DND-41 (cell line): ENCODE data around the gene GRIK2.

ENCODE experiments used
- ATAC-seq: fragments of 200-7000 bp; cut with Tn5 transposase; 3 replicates; pipeline ENCODE4 v1.9.1; 2021; ENCODE audit warnings: low read depth; ENCODE audit not compliant: insufficient read depth
- DNase-seq: peaks from one replicate; pipeline ENCODE4 v3.0.0-alpha.2; 2020
- H2AFZ ChIP-seq: 2 replicates; pipeline ENCODE4 v1.6.0; 2012; ENCODE audit warnings: low read depth, low read length
- H3K27ac ChIP-seq: 2 replicates; pipeline ENCODE4 v1.5.1; 2012; ENCODE audit warnings: low read length, inconsistent platforms
- H3K27me3 ChIP-seq: fragments of 200-600 bp; sonication (generic); 2 replicates; pipeline ENCODE4 v1.6.0; 2012; ENCODE audit warnings: low read length, mild to moderate bottlenecking, inconsistent platforms; ENCODE audit not compliant: insufficient read depth, poor library complexity
- H3K36me3 ChIP-seq: 2 replicates; pipeline ENCODE4 v1.5.1; 2012; ENCODE audit warnings: low read length, inconsistent platforms; ENCODE audit not compliant: insufficient read depth
- H3K4me1 ChIP-seq: 2 replicates; pipeline ENCODE4 v1.5.1; 2012; ENCODE audit warnings: mild to moderate bottlenecking, low read length; ENCODE audit not compliant: insufficient read depth
- H3K4me2 ChIP-seq: 2 replicates; pipeline ENCODE4 v1.6.0; 2012; ENCODE audit warnings: mild to moderate bottlenecking, moderate library complexity, low read length, inconsistent platforms; ENCODE audit not compliant: insufficient read depth
- H3K4me3 ChIP-seq, 2 experiments: fragments of 200-600 bp in 1 of 2; shearing (Covaris generic) in 1 of 2; 2 replicates each; pipeline ENCODE4 v1.5.1; 2012 to 2016; ENCODE audit warnings: inconsistent platforms in 2 of 2, low read length in 2 of 2, mild to moderate bottlenecking in 2 of 2, low read depth in 1 of 2, moderate library complexity in 1 of 2
- H3K79me2 ChIP-seq: 2 replicates; pipeline ENCODE4 v1.6.0; 2012; ENCODE audit warnings: low read length, inconsistent platforms; ENCODE audit not compliant: insufficient read depth
- H3K9ac ChIP-seq: 2 replicates; pipeline ENCODE4 v1.6.0; 2012; ENCODE audit warnings: low read depth, mild to moderate bottlenecking, inconsistent platforms, low read length, moderate library complexity
- H3K9me3 ChIP-seq: 2 replicates; pipeline ENCODE4 v1.5.1; 2012; ENCODE audit warnings: low read length, moderate library complexity, mild to moderate bottlenecking, inconsistent platforms; ENCODE audit not compliant: insufficient read depth, severe bottlenecking
- H4K20me1 ChIP-seq: 2 replicates; pipeline ENCODE4 v1.6.0; 2012; ENCODE audit warnings: low read length; ENCODE audit not compliant: insufficient read depth
- EZH2 ChIP-seq: IDR thresholded peaks from 3 replicates; pipeline ENCODE4 v1.6.1; 2012; ENCODE audit warnings: borderline replicate concordance, low read depth, mild to moderate bottlenecking, moderate library complexity, low read length, inconsistent platforms; ENCODE audit not compliant: severe bottlenecking
- TF ChIP-seq, protein P1 (sequence below): IDR thresholded peaks from 2 replicates; pipeline ENCODE4 v1.5.1; 2012; ENCODE audit warnings: borderline replicate concordance, low read length, moderate library complexity, mild to moderate bottlenecking; ENCODE audit not compliant: poor library complexity, severe bottlenecking; ENCODE audit errors: extremely low read depth

GRIK2 gene

DNA sequence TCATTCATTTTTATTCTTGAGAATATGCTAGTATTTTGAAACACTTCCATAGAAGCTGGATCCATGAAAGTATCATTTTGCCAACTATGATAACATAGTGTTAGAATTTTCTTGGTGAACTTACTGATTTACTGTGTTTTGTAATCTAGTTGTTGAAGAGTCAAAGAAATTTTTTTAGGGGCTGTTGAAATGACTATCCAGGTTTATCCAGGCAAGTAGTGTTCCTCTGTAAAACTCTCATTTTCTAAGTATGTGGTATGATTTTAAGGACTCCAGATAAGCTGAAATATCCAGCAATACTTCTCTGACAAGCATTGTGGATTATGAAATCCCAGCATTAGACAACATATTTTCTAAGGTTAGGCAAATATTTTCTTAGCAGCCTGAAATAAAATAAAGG is 95.9 kb downstream of the GRIK2 start:
- H4K20me1 ChIP-seq: no peaks in the 10 kb centered on the region
- no peaks in the 10 kb centered on the region for H3K4me1 ChIP-seq
- no peak overlapping the region for H3K4me3 ChIP-seq
- no peaks in the 10 kb centered on the region for H3K36me3 ChIP-seq
- no peak for ATAC-seq
- DNase-seq: no peak
- no peak overlapping the region for H2AFZ ChIP-seq
- no peak for TF ChIP-seq EZH2
- TF ChIP-seq, protein P1, sequence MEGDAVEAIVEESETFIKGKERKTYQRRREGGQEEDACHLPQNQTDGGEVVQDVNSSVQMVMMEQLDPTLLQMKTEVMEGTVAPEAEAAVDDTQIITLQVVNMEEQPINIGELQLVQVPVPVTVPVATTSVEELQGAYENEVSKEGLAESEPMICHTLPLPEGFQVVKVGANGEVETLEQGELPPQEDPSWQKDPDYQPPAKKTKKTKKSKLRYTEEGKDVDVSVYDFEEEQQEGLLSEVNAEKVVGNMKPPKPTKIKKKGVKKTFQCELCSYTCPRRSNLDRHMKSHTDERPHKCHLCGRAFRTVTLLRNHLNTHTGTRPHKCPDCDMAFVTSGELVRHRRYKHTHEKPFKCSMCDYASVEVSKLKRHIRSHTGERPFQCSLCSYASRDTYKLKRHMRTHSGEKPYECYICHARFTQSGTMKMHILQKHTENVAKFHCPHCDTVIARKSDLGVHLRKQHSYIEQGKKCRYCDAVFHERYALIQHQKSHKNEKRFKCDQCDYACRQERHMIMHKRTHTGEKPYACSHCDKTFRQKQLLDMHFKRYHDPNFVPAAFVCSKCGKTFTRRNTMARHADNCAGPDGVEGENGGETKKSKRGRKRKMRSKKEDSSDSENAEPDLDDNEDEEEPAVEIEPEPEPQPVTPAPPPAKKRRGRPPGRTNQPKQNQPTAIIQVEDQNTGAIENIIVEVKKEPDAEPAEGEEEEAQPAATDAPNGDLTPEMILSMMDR: no peak
- H3K9ac ChIP-seq: no peak overlapping the region
- H3K79me2 ChIP-seq: no peaks in the 10 kb centered on the region
- no peak overlapping the region for H3K27ac ChIP-seq
- H3K4me2 ChIP-seq: no peak overlapping the region
- no peaks in the 10 kb centered on the region for H3K27me3 ChIP-seq
- no peaks in the 10 kb centered on the region for H3K9me3 ChIP-seq

DNA sequence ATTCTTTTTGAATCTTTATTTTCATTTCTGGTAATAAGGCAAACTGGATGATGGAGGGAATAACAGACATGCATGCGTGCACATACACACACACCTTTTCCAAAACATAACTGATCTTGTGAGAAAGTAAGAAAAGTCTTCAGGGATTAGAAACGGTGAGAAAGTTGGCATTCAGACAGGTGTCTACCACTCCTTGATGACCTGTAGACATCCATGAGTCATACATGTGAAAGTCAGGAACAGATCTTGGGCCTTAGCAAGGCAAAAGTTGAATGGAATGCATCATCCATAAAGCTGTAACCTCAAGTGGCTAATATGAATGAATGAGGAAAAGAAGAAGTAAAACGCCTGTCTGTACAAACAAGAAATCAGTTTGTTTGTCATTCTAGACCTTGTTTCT is 97.3 kb downstream of the GRIK2 start:
- no peaks in the 10 kb centered on the region for H3K4me1 ChIP-seq
- ATAC-seq (no peak), DNase-seq (no peak)
- H3K4me3 ChIP-seq: no peak overlapping the region
- H3K27ac ChIP-seq: no peak overlapping the region
- no peaks in the 10 kb centered on the region for H3K79me2 ChIP-seq
- no peaks in the 10 kb centered on the region for H3K9me3 ChIP-seq
- no peak overlapping the region for H3K4me2 ChIP-seq
- no peaks in the 10 kb centered on the region for H4K20me1 ChIP-seq
- no peak overlapping the region for H3K9ac ChIP-seq
- no peak for TF ChIP-seq EZH2
- TF ChIP-seq, protein P1: no peak
- no peak overlapping the region for H2AFZ ChIP-seq
- no peaks in the 10 kb centered on the region for H3K27me3 ChIP-seq
- no peaks in the 10 kb centered on the region for H3K36me3 ChIP-seq

DNA sequence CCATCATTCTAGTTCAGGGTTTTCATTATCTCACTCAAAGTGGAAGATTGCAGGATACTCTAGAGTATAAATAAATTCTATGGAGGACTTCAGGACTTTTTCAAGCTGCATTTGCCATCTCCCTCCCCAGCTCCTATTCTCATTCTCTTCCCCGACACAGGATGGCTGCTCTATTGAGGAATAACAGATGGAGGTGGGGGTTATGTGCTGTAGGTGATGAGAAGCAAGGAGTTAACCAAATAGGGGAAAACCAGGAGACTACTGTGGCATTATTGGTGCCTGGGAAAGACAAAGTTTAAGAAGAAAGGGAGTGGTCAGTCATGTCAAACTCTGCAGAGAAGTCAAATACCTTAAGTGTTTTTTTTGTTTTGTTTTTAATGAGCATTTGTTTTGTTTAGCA is 109.3 kb downstream of the GRIK2 start:
- Histone ChIP-seq H2AFZ (no peak overlapping the region), H3K9me3 (no peaks in the 10 kb centered on the region), H3K27ac (no peak overlapping the region), H3K36me3 (no peaks in the 10 kb centered on the region), H3K9ac (no peak overlapping the region), H3K4me2 (no peak overlapping the region), H3K27me3 (no peaks in the 10 kb centered on the region), H4K20me1 (no peaks in the 10 kb centered on the region), H3K4me3 (no peak overlapping the region), H3K4me1 (no peaks in the 10 kb centered on the region), H3K79me2 (no peaks in the 10 kb centered on the region)
- DNase-seq (no peak), ATAC-seq (no peak)
- no peak for TF ChIP-seq EZH2
- TF ChIP-seq, protein P1: no peak

DNA sequence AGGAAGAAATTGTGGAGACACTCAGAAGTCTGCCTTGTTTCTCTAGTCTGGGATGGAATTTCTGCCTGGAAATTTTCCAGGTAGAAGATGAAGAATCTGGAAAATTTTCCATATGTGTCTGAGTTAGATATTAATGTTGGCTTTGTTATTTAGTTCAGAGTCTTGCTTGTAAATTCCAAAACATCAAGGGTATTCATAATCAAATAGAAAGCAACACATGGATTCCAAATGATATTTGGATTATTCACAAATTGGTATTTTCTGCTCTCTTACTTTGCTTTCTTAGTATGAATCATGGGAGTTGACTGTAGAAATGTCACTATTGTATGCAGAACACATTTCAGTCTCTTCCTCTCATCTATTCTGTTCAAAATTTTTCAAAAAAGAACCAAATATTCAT is 116.0 kb downstream of the GRIK2 start:
- no peak overlapping the region for H2AFZ ChIP-seq
- no peaks in the 10 kb centered on the region for H4K20me1 ChIP-seq
- no peak overlapping the region for H3K4me2 ChIP-seq
- DNase-seq: no peak
- H3K27me3 ChIP-seq: no peaks in the 10 kb centered on the region
- no peak overlapping the region for H3K9ac ChIP-seq
- H3K4me1 ChIP-seq: no peaks in the 10 kb centered on the region
- H3K36me3 ChIP-seq: no peaks in the 10 kb centered on the region
- H3K79me2 ChIP-seq: no peaks in the 10 kb centered on the region
- H3K27ac ChIP-seq: no peak overlapping the region
- H3K4me3 ChIP-seq: no peak overlapping the region
- ATAC-seq: no peak
- TF ChIP-seq, protein P1: no peak
- no peak for TF ChIP-seq EZH2
- no peaks in the 10 kb centered on the region for H3K9me3 ChIP-seq
